Motor neuron (in vitro differentiated cells): ENCODE results near the gene PTPRE. TPM values are rescaled to one million over a fixed set of nuclear protein-coding genes. Genes with fewer than 3 reads are reported as not detected.

ENCODE experiments used
- ATAC-seq, 8 experiments: fragments of 200-7000 bp; cut with Tn5 transposase; replicated peaks in 6 of 8; 2 replicates each; pipeline ENCODE4 v1.8.0; 2021; ENCODE audit warnings: mild to moderate bottlenecking in 8 of 8, moderate library complexity in 8 of 8
- H3K27ac ChIP-seq, 2 donors: fragments of 250-450 bp; sonication (Bioruptor Pico); 2 replicates each; pipeline ENCODE4 v1.9.0; 2021; ENCODE audit warnings: antibody characterized with exemption in 2 of 2, mild to moderate bottlenecking in 2 of 2, moderate library complexity in 1 of 2
- H3K4me1 ChIP-seq, 2 donors: fragments of 250-450 bp; sonication (Bioruptor Pico); replicated peaks in 1 of 2; 2 replicates each; pipeline ENCODE4 v1.6.1; 2021; ENCODE audit warnings: antibody characterized with exemption in 2 of 2, mild to moderate bottlenecking in 2 of 2, moderate library complexity in 1 of 2
- H3K4me3 ChIP-seq, 5 donors: fragments of 250-450 bp; sonication (Bioruptor Pico); 2 replicates each; pipeline ENCODE4 v1.9.0; 2021; ENCODE audit warnings: antibody characterized with exemption in 5 of 5, mild to moderate bottlenecking in 5 of 5, moderate library complexity in 4 of 5
- WGBS, 10 experiments: fragments of 450-650 bp; shearing (Covaris generic); methylation state at CpG; one replicate each; pipeline ENCODE4 v1.0.0; 2022; 5-methylcytosine and 5-hydroxymethylcytosine counted together
- in situ Hi-C, 9 experiments: fragments of 400-800 bp; cut with MboI; loops; one replicate each; pipeline ENCODE4 v1.15.0; 2021; ENCODE audit warnings: low sequenced_read_pairs in 9 of 9, low pct_unique_long_range_greater_than_20kb in 2 of 9; ENCODE audit not compliant: unreplicated experiment in 9 of 9
- total RNA-seq, 8 experiments: library from RNA; unstranded; fragments of 300-600 nt; gene quantifications; 2 replicates each; pipeline versions ENCODE4 v1.2.3 to v1.2.4, GENCODE V29; 2022

The PTPRE gene
- total RNA-seq, 8 experiments from 2014 or later: 0.09 to 17.6 (median 3.9) TPM

- in situ Hi-C loops: no loop called here
- 0 to 76% (median 40%) methylated on average over 1 to 6 of the region's 7 CpGs; no CpG with 5 or more reads in 1 of the 10 experiments for WGBS, 10 experiments
- peak in 4 of 8 experiments; percentile 26 to 47 (median 34) for ATAC-seq
- H3K27ac ChIP-seq: no peak overlapping the region
- H3K4me1 ChIP-seq: peaks cover 34 to 35% of the 10 kb centered on the region in 2 donors
- no peak overlapping the region for H3K4me3 ChIP-seq
Measured at GRCh38 chr10:127976286-127976685, 69.4 kb downstream of the PTPRE start.

DNA sequence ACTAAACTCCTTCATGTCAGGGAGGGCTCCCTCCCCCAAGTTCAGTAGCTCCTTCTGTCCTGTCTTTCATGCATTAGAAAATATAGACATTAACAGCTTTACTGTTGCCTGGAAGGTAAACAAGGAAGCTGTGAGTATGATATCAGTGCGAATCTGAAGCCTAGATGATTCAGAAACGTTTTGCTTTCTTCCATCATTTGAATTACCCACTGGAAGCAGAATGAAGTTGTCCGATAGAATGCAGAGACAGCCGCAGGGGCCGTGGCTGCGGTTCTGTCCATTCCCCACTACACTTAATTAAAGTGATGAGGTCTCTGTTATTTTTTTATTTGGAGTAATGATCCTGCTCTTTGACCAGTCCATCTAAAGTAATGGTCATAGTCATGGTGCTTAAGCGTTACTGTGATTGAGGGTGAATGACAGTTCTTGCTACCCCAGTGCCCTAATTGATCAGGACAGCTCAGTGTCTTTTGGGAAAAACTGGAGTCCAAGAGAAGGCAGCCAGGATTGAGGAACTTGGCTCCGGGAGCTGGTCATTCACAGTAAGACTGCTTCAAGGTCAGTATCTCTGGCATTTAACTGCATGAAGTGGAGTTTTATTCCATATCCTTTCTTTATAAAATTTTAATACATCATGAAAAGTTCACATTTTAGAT is 69.9 kb downstream of the PTPRE start:
- Histone ChIP-seq H3K27ac (no peak overlapping the region), H3K4me1 (peaks cover 34 to 36% of the 10 kb centered on the region in 2 donors), H3K4me3 (no peak overlapping the region)
- ATAC-seq: no peak
- in situ Hi-C loops: no loop called here
- WGBS, 10 experiments: 25 to 100% (median 75%) methylated on average over 1 to 8 of the region's 8 CpGs; no CpG with 5 or more reads in 2 of the 10 experiments

DNA sequence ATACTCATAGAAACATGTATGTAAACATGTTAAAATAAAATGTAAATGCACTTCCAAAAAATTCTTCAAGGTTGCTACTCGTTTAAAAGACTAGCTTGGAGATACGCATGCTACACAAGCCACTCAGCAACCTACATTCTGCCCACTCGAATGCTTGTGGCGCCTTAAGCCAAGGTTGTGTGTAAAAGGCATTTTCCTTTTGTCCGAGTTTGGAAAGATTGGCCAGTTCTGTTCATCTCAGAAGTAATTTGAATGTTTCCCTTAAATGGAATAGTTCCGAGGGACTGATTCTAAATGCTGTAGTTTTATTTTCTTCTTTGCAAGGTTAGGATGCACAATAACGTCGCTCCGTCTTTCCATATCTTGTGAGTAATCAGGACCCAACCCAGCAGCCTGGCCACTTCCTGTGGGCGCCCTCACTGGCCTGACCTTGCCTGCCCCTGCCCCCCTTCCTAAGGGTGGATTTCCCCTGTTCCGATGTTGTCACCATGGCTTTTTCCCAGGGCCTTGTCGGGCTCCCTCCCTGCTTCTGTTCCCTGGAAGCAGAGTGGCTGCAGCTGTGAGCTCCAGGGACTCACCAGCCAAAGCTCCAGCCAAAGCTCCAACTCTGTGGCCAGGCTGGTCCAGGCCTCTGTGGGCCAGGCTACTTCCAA is 70.6 kb downstream of the PTPRE start:
- Histone ChIP-seq H3K27ac (no peak overlapping the region), H3K4me3 (no peak overlapping the region), H3K4me1 (peaks cover 33 to 37% of the 10 kb centered on the region in 2 donors)
- WGBS, 10 experiments: 0 to 100% (median 74%) methylated on average over 2 to 9 of the region's 12 CpGs
- ATAC-seq: peak in 7 of 8 experiments; percentile 54 to 93 (median 72)
- in situ Hi-C loops: no loop called here

GRCh38 chr10:127978481-127978880 is 71.6 kb downstream of the PTPRE start:
- Histone ChIP-seq H3K27ac (no peak overlapping the region), H3K4me1 (peaks cover 33 to 35% of the 10 kb centered on the region in 2 donors), H3K4me3 (no peak overlapping the region)
- WGBS, 10 experiments: 80 to 100% (median 100%) methylated on average over 1 to 2 of the region's 9 CpGs; no CpG with 5 or more reads in 7 of the 10 experiments
- in situ Hi-C loops: no loop called here
- ATAC-seq: no peak

- in situ Hi-C loops: no loop called here
- H3K4me3 ChIP-seq: no peak overlapping the region
- no peak for ATAC-seq
- no peak overlapping the region for H3K27ac ChIP-seq
- H3K4me1 ChIP-seq: peaks cover 30 to 33% of the 10 kb centered on the region in 2 donors
- WGBS, 10 experiments: 80 to 100% (median 96%) methylated on average over 1 to 4 of the region's 5 CpGs; no CpG with 5 or more reads in 3 of the 10 experiments
Measured at GRCh38 chr10:127979045-127979444, 72.1 kb downstream of the PTPRE start.

DNA sequence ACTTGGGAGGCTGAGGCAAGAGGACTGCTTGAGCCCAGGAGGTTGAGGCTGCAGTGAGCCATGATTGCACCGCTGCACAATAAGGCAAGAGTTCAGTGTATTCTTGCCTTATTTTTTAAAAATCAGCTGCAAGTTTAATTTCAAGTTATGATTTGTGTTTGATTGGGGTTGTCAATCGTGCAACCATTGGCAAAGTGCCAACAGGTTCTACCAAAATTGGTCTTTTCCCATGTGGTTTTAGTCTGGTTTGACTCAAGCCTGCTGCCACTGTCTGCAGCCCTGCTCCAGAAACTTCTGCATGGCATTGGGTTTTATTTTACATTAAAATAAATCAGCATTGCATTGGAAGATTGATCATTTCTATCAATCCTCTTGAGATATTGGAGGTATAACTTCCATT is 72.7 kb downstream of the PTPRE start:
- WGBS, 10 experiments: 25 to 100% (median 86%) methylated on average over 1 to 2 of the region's 2 CpGs; no CpG with 5 or more reads in 1 of the 10 experiments
- in situ Hi-C loops: no loop called here
- Histone ChIP-seq H3K4me1 (peaks cover 30 to 33% of the 10 kb centered on the region in 2 donors), H3K4me3 (no peak overlapping the region), H3K27ac (no peak overlapping the region)
- no peak for ATAC-seq

DNA sequence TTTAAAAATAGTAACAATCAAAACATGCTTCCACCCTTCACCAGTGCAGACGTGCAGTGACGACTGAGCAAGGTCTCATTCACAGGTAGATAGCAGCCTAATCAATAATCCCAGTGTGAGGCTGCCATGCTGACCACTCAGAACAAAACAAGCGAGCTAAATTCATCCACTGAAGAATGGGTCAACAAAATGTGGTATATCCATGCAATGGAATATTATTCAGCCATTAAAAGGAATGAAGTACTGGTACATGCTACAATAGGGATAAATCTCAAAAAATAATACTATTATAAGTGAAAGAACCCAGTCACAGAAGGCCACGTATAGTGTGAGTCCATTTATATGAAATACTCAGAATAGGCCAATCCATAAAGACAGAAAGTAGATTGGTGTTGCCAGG is 74.0 kb downstream of the PTPRE start:
- ATAC-seq: no peak
- H3K27ac ChIP-seq: no peak overlapping the region
- in situ Hi-C loops: no loop called here
- WGBS, 10 experiments: 29 to 100% (median 87%) methylated on average over 1 to 4 of the region's 4 CpGs; no CpG with 5 or more reads in 4 of the 10 experiments
- peaks cover 30 to 33% of the 10 kb centered on the region in 2 donors for H3K4me1 ChIP-seq
- H3K4me3 ChIP-seq: no peak overlapping the region

DNA sequence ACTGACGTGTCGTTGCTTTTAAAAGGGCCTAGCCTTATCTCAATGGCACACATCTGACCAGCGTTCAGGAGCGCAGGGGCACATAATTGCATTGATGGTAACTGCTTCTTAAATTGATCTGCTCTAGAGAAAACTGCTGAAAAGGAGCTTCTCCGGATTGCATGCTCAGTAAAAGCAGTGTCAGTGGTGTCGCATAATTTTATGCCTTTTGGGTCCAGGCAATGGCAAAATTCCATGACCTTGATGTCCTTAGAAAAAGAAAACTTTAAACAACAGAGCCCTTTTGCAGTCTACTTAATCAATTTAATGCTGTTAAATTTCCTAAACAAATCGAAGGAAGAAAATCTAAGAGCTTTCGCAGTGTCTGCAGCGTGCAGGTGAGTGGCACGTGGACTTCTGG is 75.7 kb downstream of the PTPRE start:
- H3K27ac ChIP-seq: no peak overlapping the region
- 57 to 91% (median 76%) methylated on average over 2 to 9 of the region's 10 CpGs; no CpG with 5 or more reads in 1 of the 10 experiments for WGBS, 10 experiments
- no peak for ATAC-seq

GRCh38 chr10:127983344-127984100 is 76.6 kb downstream of the PTPRE start:
- peaks cover 17 to 21% of the 10 kb centered on the region in 2 donors for H3K4me1 ChIP-seq
- WGBS, 10 experiments: 52 to 95% (median 74%) methylated on average over 3 to 15 of the region's 19 CpGs
- H3K27ac ChIP-seq: no peak overlapping the region
- ATAC-seq: peak in 6 of 8 experiments; percentile 21 to 79 (median 45)
- no peak overlapping the region for H3K4me3 ChIP-seq
- in situ Hi-C loops: no loop called here

More for the DNA sequence above, 75.7 kb downstream of the PTPRE start:
- no peak overlapping the region for H3K4me3 ChIP-seq
- in situ Hi-C loops: no loop called here
- peaks cover 21 to 26% of the 10 kb centered on the region in 2 donors for H3K4me1 ChIP-seq

GRCh38 chr10:127984945-127985344 is 78.0 kb downstream of the PTPRE start:
- ATAC-seq: no peak
- in situ Hi-C loops: no loop called here
- no peak overlapping the region for H3K27ac ChIP-seq
- peaks cover 17 to 21% of the 10 kb centered on the region in 2 donors for H3K4me1 ChIP-seq
- H3K4me3 ChIP-seq: no peak overlapping the region
- WGBS, 10 experiments: 44 to 87% (median 73%) methylated on average over 1 to 5 of the region's 6 CpGs; no CpG with 5 or more reads in 6 of the 10 experiments

DNA sequence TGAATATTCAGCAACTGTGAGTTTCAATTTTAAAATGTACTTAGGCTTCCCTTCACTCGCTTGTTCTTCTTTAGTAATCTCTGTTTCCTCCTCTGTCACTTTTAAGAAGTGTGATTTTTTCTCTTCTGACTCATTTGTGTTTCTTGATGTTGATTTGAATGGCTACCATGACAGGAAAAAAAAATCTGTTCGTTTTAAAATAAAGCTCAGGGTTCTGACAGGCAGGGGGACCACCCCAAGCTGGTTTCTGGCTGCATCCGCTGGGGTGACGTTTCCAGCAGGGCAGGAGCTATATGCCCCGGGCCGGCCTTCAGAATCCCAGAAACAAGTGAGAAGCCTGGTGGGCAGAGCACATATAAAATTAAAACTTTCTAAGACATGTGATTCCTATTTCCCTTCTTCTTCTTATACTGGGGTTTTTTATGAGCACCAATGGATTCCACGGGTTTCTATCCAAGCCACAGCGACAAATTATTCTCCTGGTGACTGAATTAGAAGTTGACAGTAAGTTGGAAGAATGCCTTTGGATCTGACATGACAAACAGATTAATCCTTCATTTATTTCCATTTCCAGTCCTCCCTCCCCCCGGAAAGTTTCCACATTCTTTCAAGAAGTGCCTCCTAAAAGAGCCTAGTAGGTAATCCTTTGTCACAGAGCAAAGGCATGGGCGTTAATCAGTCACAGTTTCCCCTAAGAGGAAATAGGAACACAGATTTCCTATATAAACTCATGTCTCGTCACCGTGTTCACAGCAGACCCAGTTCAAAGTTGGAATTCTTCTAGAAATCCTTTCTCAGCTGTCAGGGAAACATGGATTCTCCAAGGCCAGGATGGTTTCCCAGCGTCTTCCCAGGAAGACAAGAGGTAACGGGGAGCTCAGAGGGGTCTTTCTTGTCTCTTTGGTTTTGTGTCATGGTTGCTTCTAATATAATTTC is 79.9 kb downstream of the PTPRE start:
- in situ Hi-C loops: no loop called here
- no peak overlapping the region for H3K27ac ChIP-seq
- peak in 1 of 8 experiments; percentile 28 for ATAC-seq
- H3K4me1 ChIP-seq: peaks cover 27 to 29% of the 10 kb centered on the region in 2 donors
- WGBS, 10 experiments: 4 to 100% (median 79%) methylated on average over 3 to 11 of the region's 14 CpGs
- H3K4me3 ChIP-seq: no peak overlapping the region
